OCI-LY7 (cell line): ENCODE data around the gene LUM. TPM values are rescaled to one million over a fixed set of nuclear protein-coding genes. Genes with fewer than 3 reads are reported as not detected.

ENCODE experiments used
- BruUV-seq: library from RNA; stranded (reverse); fragments of 400-500 nt; replicated peaks from 2 replicates; lab custom pipeline; 2021; lab: Mats Ljungman, UMichigan
- CTCF ChIA-PET: fragments of 300-600 bp; sonication (Branson Sonifier 250); formaldehyde crosslinking; loops from one replicate; lab custom pipeline; 2022; ENCODE audit warnings: antibody characterized with exemption; ENCODE audit not compliant: unreplicated experiment; lab: Charles Lee
- POLR2A ChIA-PET: fragments of 300-600 bp; sonication (Branson Sonifier 250); formaldehyde crosslinking; loops from one replicate; lab custom pipeline; 2022; ENCODE audit warnings: antibody characterized with exemption; lab: Charles Lee
- DNase-seq: peaks from one replicate; pipeline ENCODE4 v3.0.0-alpha.2; 2015; ENCODE audit warnings: low spot score
- H2AFZ ChIP-seq: fragments of 200-600 bp; sonication (generic), shearing (Covaris generic); 2 replicates; pipeline ENCODE4 v1.6.1; 2014; ENCODE audit warnings: mild to moderate bottlenecking, antibody characterized with exemption, low read length, moderate library complexity
- H3K27ac ChIP-seq: fragments of 200-600 bp; sonication (generic); 2 replicates; pipeline ENCODE4 v1.5.1; 2014; ENCODE audit warnings: mixed run types, low read depth, mild to moderate bottlenecking, moderate library complexity, low read length, inconsistent platforms; ENCODE audit not compliant: poor library complexity, severe bottlenecking
- H3K36me3 ChIP-seq: fragments of 200-600 bp; sonication (generic); 2 replicates; pipeline ENCODE4 v1.6.1; 2014; ENCODE audit warnings: mild to moderate bottlenecking, antibody characterized with exemption, low read length, moderate library complexity, mixed read lengths; ENCODE audit not compliant: insufficient read depth
- H3K4me1 ChIP-seq: fragments of 200-600 bp; sonication (generic); 2 replicates; pipeline ENCODE4 v1.5.1; 2014; ENCODE audit warnings: mild to moderate bottlenecking, low read length; ENCODE audit not compliant: insufficient read depth, poor library complexity, severe bottlenecking
- H3K4me2 ChIP-seq: fragments of 200-600 bp; sonication (generic); 2 replicates; pipeline ENCODE4 v1.6.1; 2014; ENCODE audit warnings: mild to moderate bottlenecking, low read length
- H3K4me3 ChIP-seq: fragments of 200-600 bp; sonication (generic); 2 replicates; pipeline ENCODE4 v1.5.1; 2014; ENCODE audit warnings: mild to moderate bottlenecking, low read depth, low read length; ENCODE audit not compliant: poor library complexity, severe bottlenecking
- H3K79me2 ChIP-seq: fragments of 200-600 bp; sonication (generic); 2 replicates; pipeline ENCODE4 v1.6.1; 2016; ENCODE audit warnings: low read depth, mild to moderate bottlenecking, low read length, moderate library complexity, mixed read lengths; ENCODE audit not compliant: insufficient read depth
- H3K9me2 ChIP-seq: fragments of 200-600 bp; sonication (generic); 2 replicates; pipeline ENCODE4 v1.6.1; 2016; ENCODE audit warnings: mild to moderate bottlenecking, low read length, mixed read lengths; ENCODE audit not compliant: insufficient read depth
- H3K9me3 ChIP-seq: fragments of 200-600 bp; sonication (generic); 2 replicates; pipeline ENCODE4 v1.6.1; 2014; ENCODE audit warnings: mild to moderate bottlenecking, mixed run types, low read length, mixed read lengths
- H4K20me1 ChIP-seq: fragments of 200-600 bp; sonication (generic); 2 replicates; pipeline ENCODE4 v1.6.1; 2014; ENCODE audit warnings: mild to moderate bottlenecking, antibody characterized with exemption, low read length, moderate library complexity, mixed read lengths; ENCODE audit not compliant: insufficient read depth
- EZH2phosphoT487 ChIP-seq: fragments of 200-600 bp; sonication (generic); IDR thresholded peaks from 2 replicates; pipeline ENCODE4 v1.6.1; 2018; ENCODE audit warnings: low read depth, borderline replicate concordance, mild to moderate bottlenecking, mixed run types, antibody characterized with exemption, low read length, moderate library complexity, mixed read lengths
- intact Hi-C: fragments of 100-400 bp; cut with micrococcal nuclease; formaldehyde crosslinking; loops from one replicate; pipeline ENCODE4 v1.10.0; 2022; ENCODE audit not compliant: unreplicated experiment
- total RNA-seq, 2 experiments: library from RNA; depleted of rRNA in 1 of 2; stranded (reverse); fragments of >200 nt in 1 of 2; shearing (Covaris generic) in 1 of 2; gene quantifications; 2 replicates each; pipeline ENCODE4 v1.2.3, GENCODE V29; 2014 to 2022
- TF ChIP-seq, protein P1 (sequence below): fragments of 200-600 bp; sonication (generic); conservative IDR thresholded peaks from 2 replicates; pipeline ENCODE4 v1.5.1; 2014; ENCODE audit warnings: mild to moderate bottlenecking, antibody characterized with exemption, low read length, moderate library complexity, mixed read lengths

LUM gene
- total RNA-seq, 2 experiments from 2014 or later, result not detected

DNA sequence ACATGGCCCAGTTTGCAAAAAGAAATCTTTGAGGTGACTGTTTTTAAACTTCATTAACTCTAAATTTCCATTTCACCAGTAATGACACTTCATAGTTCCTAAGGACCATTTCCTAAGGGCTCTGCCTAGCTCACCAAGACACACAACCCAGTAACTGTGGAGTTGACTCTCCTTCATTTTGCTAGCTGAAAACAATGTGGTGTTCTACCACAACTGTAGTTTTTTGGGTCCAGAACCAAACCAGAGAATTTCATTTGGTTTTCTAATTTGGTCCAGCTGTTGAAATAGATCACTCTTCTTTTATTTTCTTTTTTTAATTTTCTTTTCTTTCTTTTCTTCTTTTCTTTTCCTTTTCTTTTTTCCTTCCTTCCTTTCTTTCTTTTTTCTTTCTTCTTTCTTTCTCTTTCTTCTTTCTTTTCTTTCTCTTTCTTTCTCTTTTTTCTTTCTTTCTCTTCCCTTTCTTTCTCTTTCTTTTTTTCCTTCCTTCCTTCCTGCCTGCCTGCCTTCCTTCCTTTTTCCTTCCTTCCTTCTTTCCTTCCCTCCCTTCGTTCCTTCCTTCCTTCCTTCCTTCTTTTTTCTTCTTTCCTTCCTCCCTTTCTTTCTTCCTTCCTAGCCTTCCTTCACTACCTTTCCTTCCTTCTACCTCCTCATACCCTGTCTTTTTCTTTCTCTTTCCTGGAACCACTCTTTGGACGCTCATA is 18.5 kb upstream of the LUM start:
- DNase-seq, result no peak
- no peaks in the 10 kb centered on the region for H4K20me1 ChIP-seq
- no peaks in the 10 kb centered on the region for H3K9me3 ChIP-seq
- ChIA-PET CTCF (no interaction called here), POLR2A (no interaction called here)
- intact Hi-C loops, result no loop called here
- H3K27ac ChIP-seq, result no peak overlapping the region
- no peak overlapping the region for H3K4me3 ChIP-seq
- no peaks in the 10 kb centered on the region for H3K9me2 ChIP-seq
- no peaks in the 10 kb centered on the region for H3K4me1 ChIP-seq
- no peak for TF ChIP-seq EZH2phosphoT487
- TF ChIP-seq, protein P1, sequence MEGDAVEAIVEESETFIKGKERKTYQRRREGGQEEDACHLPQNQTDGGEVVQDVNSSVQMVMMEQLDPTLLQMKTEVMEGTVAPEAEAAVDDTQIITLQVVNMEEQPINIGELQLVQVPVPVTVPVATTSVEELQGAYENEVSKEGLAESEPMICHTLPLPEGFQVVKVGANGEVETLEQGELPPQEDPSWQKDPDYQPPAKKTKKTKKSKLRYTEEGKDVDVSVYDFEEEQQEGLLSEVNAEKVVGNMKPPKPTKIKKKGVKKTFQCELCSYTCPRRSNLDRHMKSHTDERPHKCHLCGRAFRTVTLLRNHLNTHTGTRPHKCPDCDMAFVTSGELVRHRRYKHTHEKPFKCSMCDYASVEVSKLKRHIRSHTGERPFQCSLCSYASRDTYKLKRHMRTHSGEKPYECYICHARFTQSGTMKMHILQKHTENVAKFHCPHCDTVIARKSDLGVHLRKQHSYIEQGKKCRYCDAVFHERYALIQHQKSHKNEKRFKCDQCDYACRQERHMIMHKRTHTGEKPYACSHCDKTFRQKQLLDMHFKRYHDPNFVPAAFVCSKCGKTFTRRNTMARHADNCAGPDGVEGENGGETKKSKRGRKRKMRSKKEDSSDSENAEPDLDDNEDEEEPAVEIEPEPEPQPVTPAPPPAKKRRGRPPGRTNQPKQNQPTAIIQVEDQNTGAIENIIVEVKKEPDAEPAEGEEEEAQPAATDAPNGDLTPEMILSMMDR, result no peak
- H2AFZ ChIP-seq, result no peak overlapping the region
- no peaks in the 10 kb centered on the region for H3K79me2 ChIP-seq
- no peaks in the 10 kb centered on the region for H3K36me3 ChIP-seq
- H3K4me2 ChIP-seq, result no peak overlapping the region
- no TSS peak for BruUV-seq

DNA sequence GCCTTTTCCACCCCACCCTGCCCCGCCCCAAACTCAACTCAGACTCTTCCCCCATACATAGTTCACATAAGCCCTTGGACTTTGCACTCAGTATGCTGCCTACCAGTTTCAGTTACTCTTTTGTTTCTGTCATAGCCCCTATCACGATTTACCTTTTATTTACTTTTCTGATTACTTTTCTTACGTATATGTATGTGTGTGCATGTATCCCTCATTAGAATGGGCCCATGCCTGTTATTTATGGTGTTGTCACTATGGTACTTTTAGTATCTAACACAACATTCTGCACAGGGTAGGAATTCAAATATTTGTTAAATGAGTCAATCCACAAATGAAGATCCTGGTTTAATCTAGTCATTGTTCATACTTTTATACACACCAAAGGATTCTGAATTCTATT is 16.5 kb upstream of the LUM start:
- H3K27ac ChIP-seq, result no peak overlapping the region
- ChIA-PET POLR2A (no interaction called here), CTCF (no interaction called here)
- H3K79me2 ChIP-seq, result no peaks in the 10 kb centered on the region
- no peak for DNase-seq
- H2AFZ ChIP-seq, result no peak overlapping the region
- H4K20me1 ChIP-seq, result no peaks in the 10 kb centered on the region
- no peaks in the 10 kb centered on the region for H3K9me3 ChIP-seq
- no peak overlapping the region for H3K4me2 ChIP-seq
- H3K4me3 ChIP-seq, result no peak overlapping the region
- TF ChIP-seq, protein P1, result no peak
- TF ChIP-seq EZH2phosphoT487, result no peak
- BruUV-seq, result no TSS peak
- intact Hi-C loops, result no loop called here
- no peaks in the 10 kb centered on the region for H3K9me2 ChIP-seq
- H3K4me1 ChIP-seq, result no peaks in the 10 kb centered on the region
- H3K36me3 ChIP-seq, result no peaks in the 10 kb centered on the region

DNA sequence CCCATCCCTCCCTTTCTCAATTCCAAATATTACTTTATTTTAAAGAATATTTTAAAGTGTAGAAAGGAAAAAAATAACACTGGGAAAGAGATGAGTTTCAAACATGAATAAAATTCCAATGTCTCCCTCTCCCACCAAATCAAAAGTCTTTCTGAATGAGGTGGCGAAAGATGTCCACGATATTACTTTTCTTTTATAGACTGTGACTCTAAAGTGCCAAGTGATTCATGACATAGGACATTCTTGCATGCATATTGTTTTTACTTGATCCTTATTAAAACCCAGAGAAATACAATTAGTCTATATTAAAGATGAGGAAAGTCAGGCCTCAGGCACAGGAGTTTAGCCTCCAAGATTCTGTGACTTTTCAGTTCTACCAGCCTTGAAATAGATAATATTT is 16.0 kb upstream of the LUM start:
- Histone ChIP-seq H3K36me3 (no peaks in the 10 kb centered on the region), H2AFZ (no peak overlapping the region), H3K4me2 (no peak overlapping the region), H3K4me1 (no peaks in the 10 kb centered on the region), H3K9me2 (no peaks in the 10 kb centered on the region), H3K27ac (no peak overlapping the region), H3K9me3 (no peaks in the 10 kb centered on the region), H3K4me3 (no peak overlapping the region), H4K20me1 (no peaks in the 10 kb centered on the region), H3K79me2 (no peaks in the 10 kb centered on the region)
- intact Hi-C loops, result no loop called here
- no peak for TF ChIP-seq EZH2phosphoT487
- TF ChIP-seq, protein P1, result no peak
- no peak for DNase-seq
- no TSS peak for BruUV-seq
- CTCF ChIA-PET, result no interaction called here
- POLR2A ChIA-PET, result no interaction called here
